Motor neuron (in vitro differentiated cells): Measurements from ENCODE around the gene CRB3. TPM values are rescaled to one million over a fixed set of nuclear protein-coding genes. Genes with fewer than 3 reads are reported as not detected.
A peak's percentile ranks its signal among the peaks of the same experiment; 100 is the strongest.

ENCODE experiments used
- ATAC-seq, 8 experiments: fragments of 200-7000 bp; cut with Tn5 transposase; replicated peaks in 6 of 8; 2 replicates each; pipeline ENCODE4 v1.8.0; 2021; ENCODE audit warnings: mild to moderate bottlenecking in 8 of 8, moderate library complexity in 8 of 8
- H3K27ac ChIP-seq, 2 donors: fragments of 250-450 bp; sonication (Bioruptor Pico); 2 replicates each; pipeline ENCODE4 v1.9.0; 2021; ENCODE audit warnings: antibody characterized with exemption in 2 of 2, mild to moderate bottlenecking in 2 of 2, moderate library complexity in 1 of 2
- H3K4me1 ChIP-seq, 2 donors: fragments of 250-450 bp; sonication (Bioruptor Pico); replicated peaks in 1 of 2; 2 replicates each; pipeline ENCODE4 v1.6.1; 2021; ENCODE audit warnings: antibody characterized with exemption in 2 of 2, mild to moderate bottlenecking in 2 of 2, moderate library complexity in 1 of 2
- H3K4me3 ChIP-seq, 5 donors: fragments of 250-450 bp; sonication (Bioruptor Pico); 2 replicates each; pipeline ENCODE4 v1.9.0; 2021; ENCODE audit warnings: antibody characterized with exemption in 5 of 5, mild to moderate bottlenecking in 5 of 5, moderate library complexity in 4 of 5
- WGBS, 10 experiments: fragments of 450-650 bp; shearing (Covaris generic); methylation state at CpG; one replicate each; pipeline ENCODE4 v1.0.0; 2022; 5-methylcytosine and 5-hydroxymethylcytosine counted together
- in situ Hi-C, 9 experiments: fragments of 400-800 bp; cut with MboI; loops; one replicate each; pipeline ENCODE4 v1.15.0; 2021; ENCODE audit warnings: low sequenced_read_pairs in 9 of 9, low pct_unique_long_range_greater_than_20kb in 2 of 9; ENCODE audit not compliant: unreplicated experiment in 9 of 9
- total RNA-seq, 8 experiments: library from RNA; unstranded; fragments of 300-600 nt; gene quantifications; 2 replicates each; pipeline versions ENCODE4 v1.2.3 to v1.2.4, GENCODE V29; 2022

Gene CRB3
- total RNA-seq, 8 experiments from 2014 or later = 0.11 to 1.3 (median 0.46) TPM; not detected in 2

- peak overlapping the region in 1 of 2 donors; percentile 37 for H3K27ac ChIP-seq
- H3K4me3 ChIP-seq = peak overlapping the region; percentile 52 to 86 (median 66)
- ATAC-seq = peak; percentile 86 to 89 (median 88)
- in situ Hi-C loops = no loop called here
- peaks cover 2 to 3% of the 10 kb centered on the region in 2 donors for H3K4me1 ChIP-seq
- WGBS, 10 experiments = 0 to 3% (median 0%) methylated on average over 2 to 7 of the region's 57 CpGs; no CpG with 5 or more reads in 4 of the 10 experiments
These were observed 3.8 kb upstream of the CRB3 start for GRCh38 chr19:6460099-6460884.

GRCh38 chr19:6465006-6465405 is 935 bp downstream of the CRB3 start:
- in situ Hi-C loops = no loop called here
- Histone ChIP-seq H3K4me1 (peaks cover 0 to 2% of the 10 kb centered on the region in 2 donors), H3K27ac (no peak overlapping the region), H3K4me3 (no peak overlapping the region)
- 10% methylated on average over 2 of the region's 9 CpGs; no CpG with 5 or more reads in 9 of the 10 experiments for WGBS, 10 experiments
- no peak for ATAC-seq

- in situ Hi-C loops = no loop called here
- no peak overlapping the region for H3K27ac ChIP-seq
- H3K4me1 ChIP-seq = peaks cover 0 to 4% of the 10 kb centered on the region in 2 donors
- no peak overlapping the region for H3K4me3 ChIP-seq
- 78 to 81% methylated on average over 5 to 6 of the region's 8 CpGs; no CpG with 5 or more reads in 8 of the 10 experiments for WGBS, 10 experiments
- no peak for ATAC-seq
These were observed 1.6 kb downstream of the CRB3 start for GRCh38 chr19:6465663-6466062.

- 59 to 95% (median 87%) methylated on average over 2 to 6 of the region's 21 CpGs; no CpG with 5 or more reads in 6 of the 10 experiments for WGBS, 10 experiments
- no peak overlapping the region for H3K27ac ChIP-seq
These were observed 2.6 kb downstream of the CRB3 start for GRCh38 chr19:6466526-6467248.

GRCh38 chr19:6467384-6467783 is 3.3 kb downstream of the CRB3 start:
- in situ Hi-C loops = no loop called here
- Histone ChIP-seq H3K27ac (no peak overlapping the region), H3K4me1 (peaks cover 0 to 2% of the 10 kb centered on the region in 2 donors), H3K4me3 (no peak overlapping the region)
- 0 to 38% (median 20%) methylated on average over 1 to 2 of the region's 8 CpGs; no CpG with 5 or more reads in 7 of the 10 experiments for WGBS, 10 experiments
- ATAC-seq = no peak

More at GRCh38 chr19:6466526-6467248, 2.6 kb downstream of the CRB3 start:
- no peak for ATAC-seq
- Histone ChIP-seq H3K4me3 (no peak overlapping the region), H3K4me1 (peaks cover 0 to 2% of the 10 kb centered on the region in 2 donors)
- in situ Hi-C loops = no loop called here

- no peak overlapping the region for H3K4me3 ChIP-seq
- ATAC-seq = no peak
- peaks cover 0 to 2% of the 10 kb centered on the region in 2 donors for H3K4me1 ChIP-seq
- WGBS, 10 experiments = 53 to 100% (median 92%) methylated on average over 1 to 6 of the region's 8 CpGs; no CpG with 5 or more reads in 1 of the 10 experiments
- H3K27ac ChIP-seq = no peak overlapping the region
- in situ Hi-C loops = no loop called here
These were observed 6.1 kb downstream of the CRB3 start for GRCh38 chr19:6470173-6470572.

- WGBS, 10 experiments = 0 to 88% (median 80%) methylated on average over 1 to 6 of the region's 14 CpGs; no CpG with 5 or more reads in 5 of the 10 experiments
- Histone ChIP-seq H3K4me3 (no peak overlapping the region), H3K4me1 (peaks cover 0 to 2% of the 10 kb centered on the region in 2 donors), H3K27ac (no peak overlapping the region)
- in situ Hi-C loops = no loop called here
- ATAC-seq = no peak
These were observed 7.0 kb downstream of the CRB3 start for GRCh38 chr19:6471076-6471475.

- no peak overlapping the region for H3K4me3 ChIP-seq
- WGBS, 10 experiments = 50 to 87% methylated on average over 1 to 4 of the region's 4 CpGs; no CpG with 5 or more reads in 8 of the 10 experiments
- no peak for ATAC-seq
- in situ Hi-C loops = no loop called here
- peaks cover 0 to 2% of the 10 kb centered on the region in 2 donors for H3K4me1 ChIP-seq
- H3K27ac ChIP-seq = no peak overlapping the region
These were observed 8.6 kb downstream of the CRB3 start for GRCh38 chr19:6472713-6473112.

GRCh38 chr19:6473647-6474046 is 9.6 kb downstream of the CRB3 start:
- H3K27ac ChIP-seq = no peak overlapping the region
- ATAC-seq = no peak
- in situ Hi-C loops = no loop called here

GRCh38 chr19:6475321-6476108 is 11.4 kb downstream of the CRB3 start:
- H3K4me3 ChIP-seq = peak overlapping the region; percentile 26 to 55 (median 39)
- peak; percentile 6 to 30 (median 13) for ATAC-seq
- no peaks in the 10 kb centered on the region for H3K4me1 ChIP-seq
- in situ Hi-C loops = no loop called here
- no peak overlapping the region for H3K27ac ChIP-seq
- 5 to 20% (median 9%) methylated on average over 1 to 17 of the region's 52 CpGs; no CpG with 5 or more reads in 6 of the 10 experiments for WGBS, 10 experiments

More at GRCh38 chr19:6473647-6474046, 9.6 kb downstream of the CRB3 start:
- peaks cover 0 to 2% of the 10 kb centered on the region in 2 donors for H3K4me1 ChIP-seq
- no CpG with 5 or more reads among the region's 9 CpGs for WGBS, 10 experiments
- no peak overlapping the region for H3K4me3 ChIP-seq

- ATAC-seq = peak; percentile 78 to 92 (median 87)
- no peaks in the 10 kb centered on the region for H3K4me1 ChIP-seq
- 0 to 4% (median 1%) methylated on average over 1 to 7 of the region's 33 CpGs; no CpG with 5 or more reads in 6 of the 10 experiments for WGBS, 10 experiments
- peak overlapping the region in 1 of 2 donors; percentile 58 for H3K27ac ChIP-seq
- in situ Hi-C loops = no loop called here
- H3K4me3 ChIP-seq = peak overlapping the region; percentile 26 to 55 (median 39)
These were observed 12.3 kb downstream of the CRB3 start for GRCh38 chr19:6476155-6476895.

- peak overlapping the region; percentile 26 to 55 (median 39) for H3K4me3 ChIP-seq
- 20% methylated on average over 1 of the region's 29 CpGs; no CpG with 5 or more reads in 9 of the 10 experiments for WGBS, 10 experiments
- ATAC-seq = no peak
- no peak overlapping the region for H3K27ac ChIP-seq
- H3K4me1 ChIP-seq = no peaks in the 10 kb centered on the region
- in situ Hi-C loops = no loop called here
These were observed 12.9 kb downstream of the CRB3 start for GRCh38 chr19:6476896-6477431.
